ENCODE data around the gene BNIP3. TPM values are rescaled to one million over a fixed set of nuclear protein-coding genes. Genes with fewer than 3 reads are reported as not detected.

Gene BNIP3
- polyA plus RNA-seq, 1 donor from 2014 or later: 8.7 TPM

GRCh38 chr10:131977323-131978096 is 4.2 kb downstream of the BNIP3 start:
- Mint-ChIP-seq H3K4me3 (peak overlapping the region in 2 of 4 donors; percentile 28 to 71), H3K9me3 (no peaks in the 10 kb centered on the region), H3K27me3 (peaks cover 1% of the 10 kb centered on the region), H3K36me3 (peaks cover 2% of the 10 kb centered on the region), H3K4me1 (peaks cover 5 to 21% (median 11%) of the 10 kb centered on the region in 3 donors), H3K27ac (peak overlapping the region in 1 of 3 donors; percentile 39)

- peaks cover 5 to 19% (median 6%) of the 10 kb centered on the region in 3 donors for H3K4me1 Mint-ChIP-seq
- no peak overlapping the region for H3K27ac Mint-ChIP-seq
- H3K27me3 Mint-ChIP-seq: peaks cover 1% of the 10 kb centered on the region
- H3K9me3 Mint-ChIP-seq: peaks cover 0 to 1% (median 0%) of the 10 kb centered on the region in 3 donors
- no peak overlapping the region for H3K4me3 Mint-ChIP-seq
- H3K36me3 Mint-ChIP-seq: peaks cover 2% of the 10 kb centered on the region
Observed at GRCh38 chr10:131975796-131976195, 5.9 kb downstream of the BNIP3 start.

- Mint-ChIP-seq H3K36me3 (peaks cover 6% of the 10 kb centered on the region), H3K27me3 (peaks cover 1% of the 10 kb centered on the region), H3K27ac (no peak overlapping the region), H3K9me3 (peaks cover 0 to 1% (median 0%) of the 10 kb centered on the region in 3 donors), H3K4me1 (peaks cover 5 to 18% (median 5%) of the 10 kb centered on the region in 3 donors), H3K4me3 (no peak overlapping the region)
Observed at GRCh38 chr10:131975003-131975402, 6.7 kb downstream of the BNIP3 start.

- Mint-ChIP-seq H3K4me1 (peaks cover 5 to 11% (median 5%) of the 10 kb centered on the region in 3 donors), H3K9me3 (peaks cover 0 to 1% (median 0%) of the 10 kb centered on the region in 3 donors), H3K27ac (peak overlapping the region in 1 of 3 donors; percentile 64), H3K36me3 (peaks cover 7% of the 10 kb centered on the region), H3K27me3 (no peaks in the 10 kb centered on the region), H3K4me3 (no peak overlapping the region)
Observed at GRCh38 chr10:131974034-131974817, 7.5 kb downstream of the BNIP3 start.

- Mint-ChIP-seq H3K27ac (peak overlapping the region in 2 of 3 donors; percentile 39 to 73), H3K4me3 (peak overlapping the region in 2 of 4 donors; percentile 58 to 87), H3K9me3 (peaks cover 0 to 1% (median 0%) of the 10 kb centered on the region in 3 donors), H3K36me3 (peaks cover 11% of the 10 kb centered on the region), H3K27me3 (no peaks in the 10 kb centered on the region), H3K4me1 (peaks cover 5 to 8% (median 5%) of the 10 kb centered on the region in 3 donors)
Observed at GRCh38 chr10:131973160-131973951, 8.4 kb downstream of the BNIP3 start.

GRCh38 chr10:131972474-131973071 is 9.2 kb downstream of the BNIP3 start:
- H3K27me3 Mint-ChIP-seq: no peaks in the 10 kb centered on the region
- peaks cover 0 to 8% (median 5%) of the 10 kb centered on the region in 3 donors for H3K4me1 Mint-ChIP-seq
- H3K4me3 Mint-ChIP-seq: peak overlapping the region in 3 of 4 donors; percentile 38 to 87 (median 81)
- peaks cover 9% of the 10 kb centered on the region for H3K36me3 Mint-ChIP-seq
- peak overlapping the region in 2 of 3 donors; percentile 39 to 59 for H3K27ac Mint-ChIP-seq
- peaks cover 0 to 1% (median 0%) of the 10 kb centered on the region in 3 donors for H3K9me3 Mint-ChIP-seq

- Mint-ChIP-seq H3K4me1 (peaks cover 0 to 8% (median 5%) of the 10 kb centered on the region in 3 donors), H3K36me3 (peaks cover 9% of the 10 kb centered on the region), H3K4me3 (peak overlapping the region in 1 of 4 donors; percentile 49), H3K27ac (no peak overlapping the region), H3K27me3 (no peaks in the 10 kb centered on the region), H3K9me3 (peaks cover 0 to 1% (median 0%) of the 10 kb centered on the region in 3 donors)
Observed at GRCh38 chr10:131971591-131971990, 10.1 kb downstream of the BNIP3 start.

- Mint-ChIP-seq H3K27ac (peak overlapping the region in 1 of 3 donors; percentile 87), H3K36me3 (peaks cover 9% of the 10 kb centered on the region), H3K27me3 (no peaks in the 10 kb centered on the region), H3K9me3 (peaks cover 0 to 1% (median 0%) of the 10 kb centered on the region in 3 donors), H3K4me3 (no peak overlapping the region), H3K4me1 (peaks cover 0 to 8% (median 5%) of the 10 kb centered on the region in 3 donors)
Observed at GRCh38 chr10:131970946-131971345, 10.8 kb downstream of the BNIP3 start.

GRCh38 chr10:131968949-131969348 is 12.8 kb downstream of the BNIP3 start:
- Mint-ChIP-seq H3K4me3 (no peak overlapping the region), H3K4me1 (peaks cover 0 to 8% (median 5%) of the 10 kb centered on the region in 3 donors), H3K36me3 (peaks cover 15% of the 10 kb centered on the region), H3K27me3 (no peaks in the 10 kb centered on the region), H3K27ac (peak overlapping the region in 1 of 3 donors; percentile 69), H3K9me3 (peaks cover 0 to 1% (median 0%) of the 10 kb centered on the region in 3 donors)

- Mint-ChIP-seq H3K27ac (no peak overlapping the region), H3K4me3 (no peak overlapping the region), H3K4me1 (no peaks in the 10 kb centered on the region), H3K9me3 (no peaks in the 10 kb centered on the region), H3K36me3 (peaks cover 10% of the 10 kb centered on the region), H3K27me3 (no peaks in the 10 kb centered on the region)
Observed at GRCh38 chr10:131964298-131964697, 17.4 kb downstream of the BNIP3 start.

- Mint-ChIP-seq H3K36me3 (peaks cover 5% of the 10 kb centered on the region), H3K4me1 (no peaks in the 10 kb centered on the region), H3K27ac (no peak overlapping the region), H3K27me3 (no peaks in the 10 kb centered on the region), H3K4me3 (peak overlapping the region in 1 of 4 donors; percentile 28), H3K9me3 (no peaks in the 10 kb centered on the region)
Observed at GRCh38 chr10:131963811-131964210, 17.9 kb downstream of the BNIP3 start.

GRCh38 chr10:131963350-131963749 is 18.4 kb downstream of the BNIP3 start:
- peaks cover 5% of the 10 kb centered on the region for H3K36me3 Mint-ChIP-seq
- H3K4me3 Mint-ChIP-seq: no peak overlapping the region
- no peak overlapping the region for H3K27ac Mint-ChIP-seq
- H3K27me3 Mint-ChIP-seq: no peaks in the 10 kb centered on the region
- no peaks in the 10 kb centered on the region for H3K4me1 Mint-ChIP-seq
- H3K9me3 Mint-ChIP-seq: no peaks in the 10 kb centered on the region

- no peaks in the 10 kb centered on the region for H3K4me1 Mint-ChIP-seq
- no peak overlapping the region for H3K27ac Mint-ChIP-seq
- no peaks in the 10 kb centered on the region for H3K9me3 Mint-ChIP-seq
- H3K27me3 Mint-ChIP-seq: no peaks in the 10 kb centered on the region
- peaks cover 5% of the 10 kb centered on the region for H3K36me3 Mint-ChIP-seq
- H3K4me3 Mint-ChIP-seq: no peak overlapping the region
Observed at GRCh38 chr10:131961777-131962662, 19.7 kb downstream of the BNIP3 start.
